ENCODE measurements around the gene KCNQ2.

DNA sequence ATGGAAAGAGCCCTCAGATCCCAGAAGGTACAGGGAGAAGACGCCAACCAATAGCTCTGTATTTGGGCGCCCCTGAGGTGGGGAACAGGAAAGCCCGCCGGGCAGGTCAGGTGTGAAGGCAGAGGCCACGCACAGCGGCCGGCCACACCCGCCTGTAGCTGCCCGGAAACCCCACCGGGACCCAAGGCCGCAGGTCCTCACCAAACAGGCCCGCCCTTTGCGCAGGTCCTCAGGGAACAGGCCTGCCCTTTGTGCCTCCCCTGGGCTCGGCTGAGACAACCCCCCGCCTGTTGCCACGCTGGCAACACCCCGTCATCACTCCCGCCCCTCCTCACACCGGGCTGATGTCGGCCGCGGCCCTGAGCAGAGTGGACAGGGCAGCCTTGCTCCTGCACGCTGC is 66.4 kb downstream of the KCNQ2 start:
- TF ChIP-seq CTCF (IDR thresholded peaks at IDR 0.05 in 2 of 3, conservative IDR thresholded peaks at IDR 0.05 in 1 of 3; ENCODE audit: borderline replicate concordance in 1 of 3, insufficient read depth in 1 of 3, low read depth in 2 of 3, low read length in 2 of 3) = no peak
- TF ChIP-seq EZH2phosphoT487 (IDR thresholded peaks at IDR 0.05; ENCODE audit: borderline replicate concordance) = no peak
- TF ChIP-seq TCF7L2 (IDR thresholded peaks at IDR 0.05; ENCODE audit: borderline replicate concordance, extremely low read depth, insufficient read depth, insufficient read length) = no peak
- TF ChIP-seq YY1 (IDR thresholded peaks at IDR 0.05; ENCODE audit: extremely low read depth, insufficient replicate concordance, low read depth, low read length) = no peak

Data from HCT116 (cell line).